Measurements from ENCODE around the gene OR8B4. TPM values are rescaled to one million over a fixed set of nuclear protein-coding genes. Genes with fewer than 3 reads are reported as not detected.
"Not testable (repeated sequence)": the region's sequence is repeated elsewhere in the genome, so short reads cannot be mapped to it uniquely, and the experiment has no call there.

Gene OR8B4, protein sequence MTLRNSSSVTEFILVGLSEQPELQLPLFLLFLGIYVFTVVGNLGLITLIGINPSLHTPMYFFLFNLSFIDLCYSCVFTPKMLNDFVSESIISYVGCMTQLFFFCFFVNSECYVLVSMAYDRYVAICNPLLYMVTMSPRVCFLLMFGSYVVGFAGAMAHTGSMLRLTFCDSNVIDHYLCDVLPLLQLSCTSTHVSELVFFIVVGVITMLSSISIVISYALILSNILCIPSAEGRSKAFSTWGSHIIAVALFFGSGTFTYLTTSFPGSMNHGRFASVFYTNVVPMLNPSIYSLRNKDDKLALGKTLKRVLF
- not detected in 2 replicates for total RNA-seq (2014; rRNA removed; shearing (Covaris generic))
- not detected in 2 replicates for polyA plus RNA-seq (2014; cell fraction: nucleus; rRNA removed)

- no peak for DNase-seq (ENCODE audit: extremely low read depth, low read depth)
These were observed at the start of gene OR8B4 for GRCh38 chr11:124424384-124424921. Gene OR8B4 (minus strand): TSS chr11:124424871. CDS start chr11:124424871, 0 bp downstream.

- no peak for DNase-seq (ENCODE audit: extremely low read depth, low read depth)
These were observed 49.4 kb upstream of the OR8B4 start for GRCh38 chr11:124474079-124474478.

DNA sequence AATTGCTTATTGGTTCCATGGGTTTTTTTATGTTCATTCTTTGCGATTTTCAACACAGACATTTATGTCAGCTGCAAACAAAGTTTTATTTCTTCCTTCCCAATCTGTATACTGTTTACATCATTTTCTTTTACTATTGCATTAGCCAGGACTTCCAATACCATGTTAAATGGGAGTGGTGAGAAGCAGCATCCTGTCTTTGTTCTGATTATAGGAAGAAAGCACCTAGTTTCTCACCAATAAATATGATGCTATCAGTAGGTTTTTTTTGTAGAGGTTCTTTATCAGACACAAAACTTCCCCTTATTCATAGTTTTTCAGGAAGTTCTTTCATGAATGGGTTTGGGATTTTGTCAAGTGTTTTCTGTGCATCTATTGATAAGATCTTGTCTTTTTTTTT is 48.8 kb upstream of the OR8B4 start:
- no peak for DNase-seq (ENCODE audit: extremely low read depth, low read depth)

- DNase-seq (ENCODE audit: extremely low read depth, low read depth), result no peak
These were observed 46.0 kb upstream of the OR8B4 start for GRCh38 chr11:124470561-124471227.

DNA sequence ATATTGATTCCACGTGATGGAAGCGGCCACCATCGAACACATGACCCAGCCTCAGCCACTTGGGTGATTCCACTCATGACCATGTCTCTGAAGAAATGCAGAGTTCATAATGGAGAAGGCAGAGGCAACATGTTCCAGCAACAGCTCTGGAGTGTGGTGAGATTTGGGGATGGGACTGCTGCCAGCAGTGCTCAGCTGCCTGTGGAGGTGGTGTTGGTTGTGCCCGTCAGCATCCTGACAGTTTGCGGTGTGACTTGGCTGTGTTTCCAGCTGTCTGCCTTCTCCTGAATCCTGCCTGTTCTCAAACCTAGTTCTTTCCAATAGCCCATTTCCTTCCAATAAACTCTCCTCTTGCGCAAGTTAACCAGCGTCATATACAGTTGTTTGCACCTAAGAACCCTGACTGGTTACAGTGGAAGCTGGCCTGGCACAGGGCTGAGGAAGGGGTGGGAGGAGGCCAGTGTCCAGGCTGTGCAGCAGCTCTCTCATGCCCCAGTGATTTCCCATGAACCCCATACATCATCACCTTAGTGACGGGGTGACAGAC is 42.8 kb upstream of the OR8B4 start:
- no peak for DNase-seq (ENCODE audit: extremely low read depth, low read depth)

- DNase-seq (ENCODE audit: extremely low read depth, low read depth), result no peak
These were observed 40.7 kb upstream of the OR8B4 start for GRCh38 chr11:124465368-124465767.

DNA sequence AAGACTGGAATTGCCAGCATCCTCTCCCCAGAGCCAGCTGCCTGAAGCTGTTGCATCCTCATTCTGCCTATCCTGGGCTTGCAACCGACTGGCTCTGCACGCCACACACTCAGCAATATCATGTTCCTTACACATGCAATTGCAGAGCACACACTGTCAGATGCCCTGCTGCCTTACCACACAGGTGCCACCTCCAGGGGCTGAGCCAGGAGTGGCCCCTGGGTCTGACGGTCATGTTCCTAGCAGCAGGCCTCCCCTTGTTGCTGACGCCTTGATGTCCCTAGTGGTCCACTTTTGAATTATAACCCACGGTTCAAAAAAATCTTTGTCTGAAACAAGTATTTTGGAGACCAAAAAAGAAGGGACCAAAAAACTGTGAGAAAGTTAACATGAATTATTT is 39.3 kb upstream of the OR8B4 start:
- no peak for DNase-seq (ENCODE audit: extremely low read depth, low read depth)

DNA sequence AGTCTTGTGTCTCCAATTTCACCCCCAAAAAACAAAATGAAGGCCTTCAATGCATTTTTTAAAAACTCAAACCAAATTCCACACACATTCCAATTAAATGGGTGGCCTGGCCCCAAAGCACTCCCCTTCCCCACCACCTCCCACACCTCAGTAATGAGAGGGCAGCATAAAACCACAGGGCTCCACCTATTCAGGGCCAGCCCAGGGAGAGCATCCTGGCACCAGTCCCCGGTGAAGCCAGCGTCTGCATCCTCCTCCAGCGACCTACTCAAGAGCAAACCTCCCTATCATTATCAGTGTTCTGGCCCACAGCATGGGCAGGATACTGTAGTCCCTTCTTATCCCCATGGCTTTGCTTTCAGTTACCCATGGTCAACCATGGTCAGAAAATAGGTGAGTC is 38.7 kb upstream of the OR8B4 start:
- DNase-seq (ENCODE audit: extremely low read depth, low read depth), result no peak

- DNase-seq (ENCODE audit: extremely low read depth, low read depth), result no peak
These were observed 35.8 kb upstream of the OR8B4 start for GRCh38 chr11:124460459-124460858.

GRCh38 chr11:124459379-124459778 is 34.7 kb upstream of the OR8B4 start:
- not testable (repeated sequence) for DNase-seq (ENCODE audit: extremely low read depth, low read depth)

- DNase-seq (ENCODE audit: extremely low read depth, low read depth), result no peak
These were observed 29.9 kb upstream of the OR8B4 start for GRCh38 chr11:124454552-124454951.

GRCh38 chr11:124446916-124447315 is 22.2 kb upstream of the OR8B4 start:
- no peak for DNase-seq (ENCODE audit: extremely low read depth, low read depth)

GRCh38 chr11:124445646-124446150 is 21.0 kb upstream of the OR8B4 start, which contains the start of gene OR8B8:
Gene OR8B8 (minus strand): TSS chr11:124445696. CDS start chr11:124441085, 4,611 bp downstream.
- no peak for DNase-seq (ENCODE audit: extremely low read depth, low read depth)

DNA sequence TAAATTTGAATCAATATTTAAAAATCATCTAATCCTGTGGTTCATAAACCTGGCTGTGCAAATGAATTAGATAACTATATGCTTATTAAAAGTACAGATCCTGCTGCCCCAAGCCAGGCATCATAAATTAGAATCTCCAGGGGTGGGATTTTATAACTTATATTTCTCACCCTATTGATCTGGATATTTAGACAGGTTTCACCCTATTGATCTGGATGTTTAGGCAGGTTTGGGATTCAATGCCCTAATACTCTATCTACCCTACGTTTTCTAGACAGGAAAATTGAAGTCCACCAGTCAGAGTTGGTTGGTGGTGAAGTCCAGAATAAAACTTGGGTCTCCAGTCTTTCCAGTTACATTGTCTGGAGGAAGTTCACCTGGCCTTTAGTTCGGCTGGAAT is 18.2 kb upstream of the OR8B4 start:
- no peak for DNase-seq (ENCODE audit: extremely low read depth, low read depth)

DNA sequence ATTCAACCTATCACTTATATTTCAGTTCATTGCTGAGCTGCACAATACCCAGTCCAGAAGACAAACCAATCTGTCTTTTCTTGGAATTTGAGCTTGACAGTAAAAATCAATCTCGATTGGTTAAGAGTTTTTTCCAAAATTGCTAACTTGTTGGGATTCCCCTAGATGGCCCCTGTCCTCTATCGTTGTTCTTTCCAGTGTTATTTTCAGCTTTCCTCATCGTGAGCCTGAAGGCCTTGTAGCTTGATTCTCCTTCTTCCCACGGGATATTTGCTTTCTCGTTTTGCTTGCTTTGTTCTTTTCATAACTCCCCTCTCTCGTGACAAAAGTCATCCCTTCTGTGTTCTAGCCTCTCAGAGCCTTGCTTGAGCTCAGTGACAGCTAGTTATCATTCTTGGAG is 17.8 kb upstream of the OR8B4 start:
- no peak for DNase-seq (ENCODE audit: extremely low read depth, low read depth)

- no peak for DNase-seq (ENCODE audit: extremely low read depth, low read depth)
These were observed 16.8 kb upstream of the OR8B4 start for GRCh38 chr11:124441519-124441918.

- DNase-seq (ENCODE audit: extremely low read depth, low read depth), result no peak
These were observed 16.4 kb upstream of the OR8B4 start for GRCh38 chr11:124441081-124441480.

DNA sequence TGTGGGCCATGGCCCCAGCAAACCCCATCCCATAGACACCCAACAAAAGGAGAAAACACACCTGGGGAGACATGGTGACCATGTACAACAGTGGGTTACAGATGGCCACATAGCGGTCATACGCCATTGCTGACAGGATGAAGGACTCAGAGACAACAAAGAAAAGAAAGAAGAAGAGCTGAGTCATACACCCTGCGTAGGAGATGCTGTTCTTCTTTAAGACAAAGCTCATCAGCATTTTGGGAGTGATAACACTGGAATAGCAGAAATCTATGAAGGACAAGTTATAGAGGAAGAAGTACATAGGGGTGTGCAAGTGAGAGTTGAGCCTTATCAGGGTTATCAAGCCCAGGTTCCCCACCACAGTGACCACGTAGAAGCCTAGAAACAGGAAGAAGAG is 15.9 kb upstream of the OR8B4 start:
- DNase-seq (ENCODE audit: extremely low read depth, low read depth), result no peak

DNA sequence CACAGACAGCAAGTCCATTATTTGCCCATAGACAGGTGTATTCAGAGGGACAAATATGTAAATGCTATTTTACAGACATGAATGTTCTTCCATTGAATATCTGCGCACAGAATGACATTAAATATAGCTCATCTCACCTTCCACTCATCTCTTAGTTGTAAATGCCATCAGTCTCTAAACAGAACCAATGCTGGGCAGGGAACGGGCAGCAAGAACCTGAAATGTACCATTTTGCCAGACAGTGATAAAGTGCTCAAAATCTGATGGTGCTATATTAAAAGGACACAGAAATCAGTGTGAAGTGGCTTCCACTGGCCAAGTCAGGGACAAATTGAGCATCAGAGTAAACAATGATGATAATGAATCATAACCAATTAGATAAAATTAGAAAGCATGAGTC is 10.0 kb upstream of the OR8B4 start:
- DNase-seq (ENCODE audit: extremely low read depth, low read depth), result no peak

GRCh38 chr11:124429599-124429998 is 4.9 kb upstream of the OR8B4 start:
- DNase-seq (ENCODE audit: extremely low read depth, low read depth), result no peak

GRCh38 chr11:124421043-124421442 is 3.6 kb downstream of the OR8B4 start:
- DNase-seq (ENCODE audit: extremely low read depth, low read depth), result no peak
